Panc1 (cell line): ENCODE measurements around the gene TTLL6. TPM values are rescaled to one million over a fixed set of nuclear protein-coding genes. Genes with fewer than 3 reads are reported as not detected.
A peak's percentile ranks its signal among the peaks of the same experiment; 100 is the strongest.

ENCODE experiments used
- ATAC-seq: fragments of 200-7000 bp; cut with Tn5 transposase; 2 replicates; pipeline ENCODE4 v1.9.1; 2020; ENCODE audit warnings: mild to moderate bottlenecking, moderate library complexity
- Bru-seq: library from RNA; stranded (reverse); fragments of 400-500 nt; gene quantifications from one replicate; lab custom pipeline; 2021; lab: Mats Ljungman, UMichigan
- BruChase-seq, 2 experiments: library from RNA; stranded (reverse); fragments of 400-500 nt; gene quantifications; one replicate each; lab custom pipeline; 2021; lab: Mats Ljungman, UMichigan
- BruUV-seq: library from RNA; stranded (reverse); fragments of 400-500 nt; replicated peaks from 2 replicates; lab custom pipeline; 2021; lab: Mats Ljungman, UMichigan
- CTCF ChIA-PET: fragments of 300-600 bp; sonication (Branson Sonifier 250); formaldehyde crosslinking; loops from one replicate; lab custom pipeline; 2022; ENCODE audit warnings: antibody characterized with exemption; lab: Charles Lee
- POLR2A ChIA-PET: fragments of 300-600 bp; sonication (Branson Sonifier 250); formaldehyde crosslinking; loops from one replicate; lab custom pipeline; 2022; ENCODE audit warnings: antibody characterized with exemption; lab: Charles Lee
- DNase-seq: peaks from one replicate; pipeline ENCODE4 v3.0.0-alpha.2; 2010; ENCODE audit warnings: low read depth, low spot score
- H3K27ac ChIP-seq: 2 replicates; pipeline ENCODE4 v1.5.1; 2011; ENCODE audit warnings: mild to moderate bottlenecking, low read length, inconsistent platforms
- H3K27me3 ChIP-seq: fragments of 200-500 bp; sonication (Bioruptor generic); 2 replicates; pipeline ENCODE4 v1.6.0; 2014; ENCODE audit warnings: low read length, inconsistent platforms; ENCODE audit not compliant: control insufficient read depth, insufficient read depth
- H3K36me3 ChIP-seq: fragments of 200-500 bp; sonication (Bioruptor generic); 2 replicates; pipeline ENCODE4 v1.5.1; 2014; ENCODE audit warnings: inconsistent platforms, mild to moderate bottlenecking, low read length, moderate library complexity; ENCODE audit not compliant: control insufficient read depth, insufficient read depth
- H3K4me1 ChIP-seq: 2 replicates; pipeline ENCODE4 v1.5.1; 2011; ENCODE audit warnings: inconsistent platforms, mild to moderate bottlenecking, low read length, moderate library complexity; ENCODE audit not compliant: control insufficient read depth, insufficient read depth
- H3K4me3 ChIP-seq, 2 experiments: 2 replicates each; pipeline ENCODE4 v1.5.1; 2011 to 2012; ENCODE audit warnings: low read depth in 2 of 2, low read length in 2 of 2, mild to moderate bottlenecking in 2 of 2, inconsistent platforms in 1 of 2, moderate library complexity in 1 of 2
- H3K9me3 ChIP-seq: fragments of 200-500 bp; sonication (Bioruptor generic); 2 replicates; pipeline ENCODE4 v1.5.1; 2014; ENCODE audit warnings: low read depth, mild to moderate bottlenecking, inconsistent platforms, low read length, moderate library complexity; ENCODE audit not compliant: control insufficient read depth, insufficient read depth
- POLR2AphosphoS5 ChIP-seq: IDR thresholded peaks from 2 replicates; pipeline ENCODE4 v1.6.1; 2012; ENCODE audit warnings: mild to moderate bottlenecking, low read depth, low read length, moderate library complexity
- SIN3A ChIP-seq: IDR thresholded peaks from 2 replicates; pipeline ENCODE4 v1.6.1; 2012; ENCODE audit warnings: low read depth, mild to moderate bottlenecking, low read length, moderate library complexity, borderline replicate concordance; ENCODE audit not compliant: insufficient read depth
- TCF7L2 ChIP-seq: IDR thresholded peaks from 2 replicates; pipeline ENCODE4 v1.6.1; 2011; ENCODE audit warnings: mild to moderate bottlenecking, low read depth, low read length, inconsistent platforms
- in situ Hi-C: cut with HindIII; loops from 2 replicates; pipeline ENCODE4 v1.10.0; 2016; ENCODE audit warnings: low sequenced_read_pairs, low pct_unique_long_range_greater_than_20kb
- intact Hi-C: fragments of 100-400 bp; cut with micrococcal nuclease; formaldehyde crosslinking; loops from one replicate; pipeline ENCODE4 v1.10.0; 2022; ENCODE audit not compliant: unreplicated experiment
- long read RNA-seq: library from polyadenylated mRNA; unstranded; transcript quantifications from one replicate; pipeline ENCODE4 v2.0.0, GENCODE V29; 2021; ENCODE audit not compliant: unreplicated experiment
- polyA plus RNA-seq: library from polyadenylated mRNA; unstranded; fragments of >200 nt; gene quantifications from one replicate; pipeline ENCODE4 v1.2.1, GENCODE V29; 2012; ENCODE audit warnings: missing spikeins; ENCODE audit not compliant: insufficient read length
- total RNA-seq: library from RNA; stranded (reverse); gene quantifications from one replicate; pipeline ENCODE4 v1.2.1, GENCODE V29; 2021; ENCODE audit not compliant: unreplicated experiment
- TF ChIP-seq, protein P1 (sequence below), 2 experiments: IDR thresholded peaks; 2 replicates each; pipeline ENCODE4 v1.6.1; 2011 to 2012; ENCODE audit warnings: low read depth in 2 of 2, control low read depth in 1 of 2, low read length in 1 of 2, mild to moderate bottlenecking in 1 of 2, moderate library complexity in 1 of 2; ENCODE audit not compliant: insufficient read depth in 1 of 2
- TF ChIP-seq, protein P2 (sequence below): fragments of 450-650 bp; IDR thresholded peaks from 2 replicates; pipeline ENCODE4 v1.5.1; 2017; ENCODE audit warnings: mild to moderate bottlenecking

TTLL6 gene
- 2.5 TPM for total RNA-seq
- 5.2 TPM for polyA plus RNA-seq
- Bru-seq, nascent RNA: percentile 35 among the genes with signal in this experiment
- percentile 34 among the genes with signal in this experiment for BruChase-seq, experiment 1, labeled RNA remaining after a 2-hour chase
- percentile 34 among the genes with signal in this experiment for BruChase-seq, experiment 2, labeled RNA remaining after a 6-hour chase
- long read RNA-seq: 0 reads

DNA sequence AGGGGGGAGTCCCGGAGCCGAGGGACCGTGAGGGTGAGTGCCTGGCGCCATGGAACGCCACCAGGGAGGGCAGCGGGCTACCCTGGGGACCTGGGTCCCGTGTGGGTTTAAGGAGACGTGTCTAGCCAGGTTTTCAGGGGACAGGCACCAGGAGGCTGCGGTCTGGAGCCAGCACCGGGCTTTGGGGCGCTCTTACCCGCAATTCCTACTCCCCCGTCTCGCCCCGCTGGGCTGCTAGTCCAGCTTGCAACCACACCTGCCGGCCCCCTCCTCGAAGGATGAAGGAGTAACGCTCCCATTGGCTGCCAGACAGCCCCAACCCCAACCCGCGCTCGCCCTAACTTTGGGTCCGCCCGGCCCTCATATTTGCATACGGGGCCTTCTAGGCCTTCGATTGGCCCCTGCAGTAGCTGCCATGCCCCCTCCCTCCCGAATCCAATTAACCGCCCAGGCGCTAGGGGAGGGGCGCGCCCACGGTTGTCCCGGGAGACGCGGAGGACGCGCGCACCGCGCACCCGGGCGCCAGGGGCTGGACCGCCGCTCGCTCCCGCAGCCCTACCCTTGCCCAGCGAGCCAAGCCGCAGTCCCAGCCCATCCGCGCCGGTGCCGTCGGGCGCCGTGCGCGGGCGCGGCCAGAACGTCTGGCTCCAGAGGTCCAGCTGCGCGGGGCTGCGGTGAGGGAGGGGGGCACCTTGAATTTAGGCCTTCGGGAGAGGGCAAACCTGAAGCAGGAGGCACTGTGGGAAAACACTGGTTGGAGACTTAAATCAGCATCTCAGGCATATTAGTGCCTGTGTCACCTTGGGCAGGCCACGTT lies at the start of gene TTLL6:
Gene TTLL6 (minus strand): TSS at position 456 of the 817 bp plus-strand sequence. CDS start 157 bp downstream, at position 299.
- peak; percentile 93 for ATAC-seq
- POLR2A ChIA-PET: interaction anchor here (0.6 kb wide), 2 partner anchors 17 to 65 kb away, joined by 8 to 11 read pairs; no protein-coding TSS in a partner anchor
- Histone ChIP-seq H3K4me1 (peaks cover 16% of the 10 kb centered on the region), H3K9me3 (no peaks in the 10 kb centered on the region), H3K36me3 (no peaks in the 10 kb centered on the region), H3K4me3 (peak within 1 kb of the TSS; percentile 47 to 63), H3K27ac (peak within 1 kb of the TSS; percentile 25; the same call in 1 of the 2 replicates), H3K27me3 (peaks cover 8% of the 10 kb centered on the region; the same call in 1 of the 2 replicates)
- BruUV-seq: no TSS peak
- in situ Hi-C loops (loop anchor here (10.0 kb wide), 1 partner anchor 68 kb away; no protein-coding TSS in a partner anchor), intact Hi-C loops (no loop called here)
- CTCF ChIA-PET: interaction anchor here (0.6 to 8.9 kb wide), 4 partner anchors 13 to 136 kb away, joined by 3 to 111 read pairs (median 6); no protein-coding TSS in a partner anchor
- TF ChIP-seq SIN3A (peak; percentile 62; the same call in 1 of the 2 replicates), POLR2AphosphoS5 (no peak)
- TF ChIP-seq, protein P1, sequence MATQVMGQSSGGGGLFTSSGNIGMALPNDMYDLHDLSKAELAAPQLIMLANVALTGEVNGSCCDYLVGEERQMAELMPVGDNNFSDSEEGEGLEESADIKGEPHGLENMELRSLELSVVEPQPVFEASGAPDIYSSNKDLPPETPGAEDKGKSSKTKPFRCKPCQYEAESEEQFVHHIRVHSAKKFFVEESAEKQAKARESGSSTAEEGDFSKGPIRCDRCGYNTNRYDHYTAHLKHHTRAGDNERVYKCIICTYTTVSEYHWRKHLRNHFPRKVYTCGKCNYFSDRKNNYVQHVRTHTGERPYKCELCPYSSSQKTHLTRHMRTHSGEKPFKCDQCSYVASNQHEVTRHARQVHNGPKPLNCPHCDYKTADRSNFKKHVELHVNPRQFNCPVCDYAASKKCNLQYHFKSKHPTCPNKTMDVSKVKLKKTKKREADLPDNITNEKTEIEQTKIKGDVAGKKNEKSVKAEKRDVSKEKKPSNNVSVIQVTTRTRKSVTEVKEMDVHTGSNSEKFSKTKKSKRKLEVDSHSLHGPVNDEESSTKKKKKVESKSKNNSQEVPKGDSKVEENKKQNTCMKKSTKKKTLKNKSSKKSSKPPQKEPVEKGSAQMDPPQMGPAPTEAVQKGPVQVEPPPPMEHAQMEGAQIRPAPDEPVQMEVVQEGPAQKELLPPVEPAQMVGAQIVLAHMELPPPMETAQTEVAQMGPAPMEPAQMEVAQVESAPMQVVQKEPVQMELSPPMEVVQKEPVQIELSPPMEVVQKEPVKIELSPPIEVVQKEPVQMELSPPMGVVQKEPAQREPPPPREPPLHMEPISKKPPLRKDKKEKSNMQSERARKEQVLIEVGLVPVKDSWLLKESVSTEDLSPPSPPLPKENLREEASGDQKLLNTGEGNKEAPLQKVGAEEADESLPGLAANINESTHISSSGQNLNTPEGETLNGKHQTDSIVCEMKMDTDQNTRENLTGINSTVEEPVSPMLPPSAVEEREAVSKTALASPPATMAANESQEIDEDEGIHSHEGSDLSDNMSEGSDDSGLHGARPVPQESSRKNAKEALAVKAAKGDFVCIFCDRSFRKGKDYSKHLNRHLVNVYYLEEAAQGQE (IDR thresholded peaks at IDR 0.05; ENCODE audit: insufficient read depth in 1 of 2, low read depth in 2 of 2, low read length in 1 of 2): no peak
- DNase-seq: no peak

DNA sequence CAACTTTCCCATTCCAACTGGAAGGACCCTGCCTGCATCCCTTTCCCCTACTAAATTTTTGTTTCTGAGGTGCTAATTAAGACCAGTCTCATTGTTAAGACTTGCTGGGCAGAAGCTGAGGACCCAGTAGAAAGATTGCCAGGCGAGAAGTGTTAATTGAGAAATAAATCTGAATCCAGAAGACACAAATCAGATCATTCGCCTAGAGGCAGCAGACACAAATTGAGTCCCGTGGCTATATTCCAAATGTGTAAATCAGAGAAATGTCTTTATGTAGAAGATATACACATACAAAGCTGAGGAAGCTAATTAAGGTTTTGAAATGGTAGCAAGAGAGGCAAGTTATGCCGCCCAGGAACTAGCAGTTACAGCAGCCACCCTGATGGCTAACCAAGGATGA lies 43.4 kb upstream of the TTLL6 start:
- no peak overlapping the region for H3K4me3 ChIP-seq
- no peak overlapping the region for H3K27ac ChIP-seq
- no peaks in the 10 kb centered on the region for H3K27me3 ChIP-seq
- no peak for TF ChIP-seq TCF7L2
- TF ChIP-seq SIN3A: no peak
- TF ChIP-seq POLR2AphosphoS5: no peak
- TF ChIP-seq, protein P1 (IDR thresholded peaks at IDR 0.05; ENCODE audit: insufficient read depth in 1 of 2, low read depth in 2 of 2, low read length in 1 of 2): no peak
- TF ChIP-seq, protein P2, sequence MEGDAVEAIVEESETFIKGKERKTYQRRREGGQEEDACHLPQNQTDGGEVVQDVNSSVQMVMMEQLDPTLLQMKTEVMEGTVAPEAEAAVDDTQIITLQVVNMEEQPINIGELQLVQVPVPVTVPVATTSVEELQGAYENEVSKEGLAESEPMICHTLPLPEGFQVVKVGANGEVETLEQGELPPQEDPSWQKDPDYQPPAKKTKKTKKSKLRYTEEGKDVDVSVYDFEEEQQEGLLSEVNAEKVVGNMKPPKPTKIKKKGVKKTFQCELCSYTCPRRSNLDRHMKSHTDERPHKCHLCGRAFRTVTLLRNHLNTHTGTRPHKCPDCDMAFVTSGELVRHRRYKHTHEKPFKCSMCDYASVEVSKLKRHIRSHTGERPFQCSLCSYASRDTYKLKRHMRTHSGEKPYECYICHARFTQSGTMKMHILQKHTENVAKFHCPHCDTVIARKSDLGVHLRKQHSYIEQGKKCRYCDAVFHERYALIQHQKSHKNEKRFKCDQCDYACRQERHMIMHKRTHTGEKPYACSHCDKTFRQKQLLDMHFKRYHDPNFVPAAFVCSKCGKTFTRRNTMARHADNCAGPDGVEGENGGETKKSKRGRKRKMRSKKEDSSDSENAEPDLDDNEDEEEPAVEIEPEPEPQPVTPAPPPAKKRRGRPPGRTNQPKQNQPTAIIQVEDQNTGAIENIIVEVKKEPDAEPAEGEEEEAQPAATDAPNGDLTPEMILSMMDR: no peak; the same call in 1 of the 2 replicates
- peaks cover 11% of the 10 kb centered on the region; the same call in 1 of the 2 replicates for H3K36me3 ChIP-seq
- ChIA-PET POLR2A (interaction anchor here (1.2 kb wide), 1 partner anchor 213 kb away, joined by 4 read pairs; no protein-coding TSS in a partner anchor), CTCF (no interaction called here)
- no peak for ATAC-seq
- BruUV-seq: no TSS peak
- intact Hi-C loops (no loop called here), in situ Hi-C loops (no loop called here)
- H3K9me3 ChIP-seq: no peaks in the 10 kb centered on the region
- H3K4me1 ChIP-seq: no peaks in the 10 kb centered on the region
- DNase-seq: no peak
